Bone marrow (tissue), 2 donors: ENCODE results near the gene LRRC8E.
A peak's percentile ranks its signal among the peaks of the same experiment; 100 is the strongest.
"Not testable (repeated sequence)": the region's sequence is repeated elsewhere in the genome, so short reads cannot be mapped to it uniquely, and the experiment has no call there.

ENCODE experiments used
- DNase-seq, 2 donors: peaks; one replicate each; lab custom pipeline; 2025; lab: John Stamatoyannopoulos, UW

The LRRC8E gene

GRCh38 chr19:7920519-7921301, 32.4 kb downstream of the LRRC8E start:
- DNase-seq: peak; percentile 98 to 100

GRCh38 chr19:7921302-7921966, 33.1 kb downstream of the LRRC8E start:
- no peak for DNase-seq

- no peak for DNase-seq
These were observed 33.9 kb downstream of the LRRC8E start for GRCh38 chr19:7921967-7922835.

GRCh38 chr19:7922836-7923195, 34.5 kb downstream of the LRRC8E start:
- DNase-seq: no peak

GRCh38 chr19:7923295-7924191, 35.2 kb downstream of the LRRC8E start:
- DNase-seq: no peak

- DNase-seq: no peak
These were observed 35.9 kb downstream of the LRRC8E start for GRCh38 chr19:7924241-7924640.

- no peak for DNase-seq
These were observed 36.4 kb downstream of the LRRC8E start for GRCh38 chr19:7924651-7925170.

- peak; percentile 18 to 58 for DNase-seq
These were observed 37.0 kb downstream of the LRRC8E start for GRCh38 chr19:7925171-7925851.

GRCh38 chr19:7926021-7926726, 37.9 kb downstream of the LRRC8E start, which contains the start of gene CTXN1:
CTXN1 (minus strand) TSS chr19:7926135; CDS start chr19:7925538, 597 bp downstream.
- DNase-seq: peak in 1 of 2 donors; percentile 37

GRCh38 chr19:7926727-7927604, 38.7 kb downstream of the LRRC8E start:
- no peak for DNase-seq

- DNase-seq: no peak
These were observed 39.5 kb downstream of the LRRC8E start for GRCh38 chr19:7927605-7928333.

- no peak for DNase-seq
These were observed 40.0 kb downstream of the LRRC8E start for GRCh38 chr19:7928334-7928706.

- peak in 1 of 2 donors; percentile 80 for DNase-seq
These were observed 40.7 kb downstream of the LRRC8E start for GRCh38 chr19:7928741-7929701.

- not testable (repeated sequence) for DNase-seq
These were observed 41.7 kb downstream of the LRRC8E start for GRCh38 chr19:7930030-7930429.

- no peak for DNase-seq
These were observed 42.5 kb downstream of the LRRC8E start for GRCh38 chr19:7930765-7931164.

- no peak for DNase-seq
These were observed 43.1 kb downstream of the LRRC8E start for GRCh38 chr19:7931221-7932061.
